ENCODE measurements around the gene CD80.

GRCh38 chr3:119590706-119591105 is 31.3 kb upstream of the CD80 start:
- TF ChIP-seq YY1 (IDR thresholded peaks at IDR 0.05; ENCODE audit: insufficient read depth, insufficient read length) = no peak
- TF ChIP-seq ZNF274 (IDR thresholded peaks at IDR 0.05; ENCODE audit: low read depth, low read length) = no peak
- no peak for TF ChIP-seq SUZ12 (IDR thresholded peaks at IDR 0.05; ENCODE audit: extremely low read depth, insufficient read depth, insufficient read length)

All from NT2/D1 (cell line).